GM06990 (cell line): Measurements from ENCODE around the gene NFKB1.
A peak's percentile ranks its signal among the peaks of the same experiment; 100 is the strongest.

ENCODE experiments used
- DNase-seq: peaks from one replicate; pipeline ENCODE4 v3.0.0-alpha.2; 2011; ENCODE audit not compliant: insufficient read length; ENCODE audit errors: extremely low read depth
- H3K27me3 ChIP-seq: replicated peaks from 2 replicates; pipeline ENCODE4 v1.6.0; 2011; ENCODE audit warnings: low read length; ENCODE audit not compliant: control insufficient read depth, insufficient read depth
- H3K36me3 ChIP-seq: 2 replicates; pipeline ENCODE4 v1.5.1; 2011; ENCODE audit warnings: low read length; ENCODE audit not compliant: control insufficient read depth, insufficient read depth
- H3K4me3 ChIP-seq: replicated peaks from 2 replicates; pipeline ENCODE4 v1.5.1; 2011; ENCODE audit warnings: low read depth, mild to moderate bottlenecking, control low read depth, low read length
- CTCF ChIP-seq: IDR thresholded peaks from 2 replicates; pipeline ENCODE4 v1.5.1; 2011; ENCODE audit warnings: low read length, control low read depth, mild to moderate bottlenecking, inconsistent platforms; ENCODE audit not compliant: insufficient read depth, poor library complexity, severe bottlenecking

NFKB1 gene

GRCh38 chr4:102596532-102596931 lies 95.4 kb downstream of the NFKB1 start:
- no peak for DNase-seq
- Histone ChIP-seq H3K4me3 (no peak overlapping the region), H3K36me3 (peaks cover 17% of the 10 kb centered on the region), H3K27me3 (no peaks in the 10 kb centered on the region)
- TF ChIP-seq CTCF: no peak

GRCh38 chr4:102598086-102598761 lies 97.1 kb downstream of the NFKB1 start:
- Histone ChIP-seq H3K4me3 (no peak overlapping the region), H3K36me3 (peaks cover 20% of the 10 kb centered on the region), H3K27me3 (no peaks in the 10 kb centered on the region)
- DNase-seq: peak; percentile 20
- no peak for TF ChIP-seq CTCF

- DNase-seq: no peak
- no peak for TF ChIP-seq CTCF
- Histone ChIP-seq H3K27me3 (no peaks in the 10 kb centered on the region), H3K4me3 (no peak overlapping the region), H3K36me3 (peaks cover 20% of the 10 kb centered on the region)
Observed at GRCh38 chr4:102598762-102599374, 97.7 kb downstream of the NFKB1 start.

GRCh38 chr4:102599455-102599854 lies 98.3 kb downstream of the NFKB1 start:
- H3K36me3 ChIP-seq: peaks cover 22% of the 10 kb centered on the region
- TF ChIP-seq CTCF: no peak
- no peaks in the 10 kb centered on the region for H3K27me3 ChIP-seq
- no peak overlapping the region for H3K4me3 ChIP-seq
- DNase-seq: no peak

- H3K4me3 ChIP-seq: no peak overlapping the region
- no peak for TF ChIP-seq CTCF
- H3K27me3 ChIP-seq: no peaks in the 10 kb centered on the region
- peaks cover 20% of the 10 kb centered on the region for H3K36me3 ChIP-seq
- DNase-seq: no peak
Observed at GRCh38 chr4:102599886-102600285, 98.7 kb downstream of the NFKB1 start.
